SK-N-SH (cell line): Measurements from ENCODE around the gene FLOT1. TPM values are rescaled to one million over a fixed set of nuclear protein-coding genes. Genes with fewer than 3 reads are reported as not detected.

ENCODE experiments used
- CTCF ChIA-PET: fragments of 300-600, 350-600 bp; formaldehyde crosslinking; extraction: SDS; loops from one replicate; lab custom pipeline; 2021; lab: Yijun Ruan, JAX
- POLR2A ChIA-PET: fragments of 350-600 bp; sonication (Branson Sonifier 250); formaldehyde crosslinking; extraction: SDS; loops from one replicate; lab custom pipeline; 2020; ENCODE audit warnings: antibody characterized with exemption, inconsistent platforms; lab: Yijun Ruan, JAX
- DNase-seq: peaks from one replicate; pipeline ENCODE4 v3.0.0; 2012
- H2AFZ ChIP-seq: fragments of 200-600 bp; sonication (generic); 2 replicates; pipeline ENCODE4 v1.8.1; 2016; ENCODE audit warnings: antibody characterized with exemption, mild to moderate bottlenecking, low read depth
- H3F3A ChIP-seq: fragments of 200-600 bp; sonication (generic); replicated peaks from 2 replicates; pipeline ENCODE3; 2016; ENCODE audit warnings: antibody characterized with exemption, mild to moderate bottlenecking; ENCODE audit not compliant: insufficient read depth
- H3K27ac ChIP-seq, 2 experiments: fragments of 200-500 bp in 1 of 2; fragments of 200-600 bp in 1 of 2; sonication (Bioruptor generic) in 1 of 2; sonication (generic), shearing (Covaris generic) in 1 of 2; 2 replicates each; pipeline versions ENCODE4 v1.5.1 to v1.6.1; 2014 to 2016; ENCODE audit warnings: low read depth in 2 of 2, inconsistent platforms in 1 of 2, low read length in 1 of 2, mild to moderate bottlenecking in 1 of 2, mixed read lengths in 1 of 2
- H3K27me3 ChIP-seq: fragments of 200-600 bp; sonication (generic), shearing (Covaris generic); 2 replicates; pipeline ENCODE4 v1.6.1; 2016; ENCODE audit warnings: mixed run types; ENCODE audit not compliant: insufficient read depth
- H3K36me3 ChIP-seq, 2 experiments: fragments of 200-500 bp in 1 of 2; fragments of 200-600 bp in 1 of 2; sonication (Bioruptor generic) in 1 of 2; sonication (generic) in 1 of 2; replicated peaks in 1 of 2; 2 replicates each; pipeline versions ENCODE3 to v1.5.1; 2014 to 2016; ENCODE audit warnings: low read length in 1 of 2, mild to moderate bottlenecking in 1 of 2; ENCODE audit not compliant: insufficient read depth in 2 of 2, control insufficient read depth in 1 of 2
- H3K4me1 ChIP-seq, 2 experiments: fragments of 200-500 bp in 1 of 2; fragments of 200-600 bp in 1 of 2; sonication (Bioruptor generic) in 1 of 2; sonication (generic), shearing (Covaris generic) in 1 of 2; 2 replicates each; pipeline versions ENCODE4 v1.5.1 to v1.6.1; 2014 to 2016; ENCODE audit warnings: low read depth in 1 of 2, low read length in 1 of 2, mixed run types in 1 of 2; ENCODE audit not compliant: insufficient read depth in 2 of 2, control insufficient read depth in 1 of 2
- H3K4me2 ChIP-seq: fragments of 200-600 bp; sonication (generic), shearing (Covaris generic); 2 replicates; pipeline ENCODE4 v1.6.1; 2017; ENCODE audit warnings: mixed run types
- H3K4me3 ChIP-seq, 2 experiments: fragments of 200-500 bp in 1 of 2; fragments of 200-600 bp in 1 of 2; sonication (Bioruptor generic) in 1 of 2; sonication (generic), shearing (Covaris generic) in 1 of 2; 2 replicates each; pipeline versions ENCODE4 v1.5.1 to v1.8.1; 2014 to 2016; ENCODE audit warnings: low read depth in 2 of 2, inconsistent platforms in 1 of 2, low read length in 1 of 2, mild to moderate bottlenecking in 1 of 2, mixed read lengths in 1 of 2, moderate library complexity in 1 of 2
- H3K79me2 ChIP-seq: fragments of 200-600 bp; sonication (generic); 2 replicates; pipeline ENCODE4 v1.8.1; 2017; ENCODE audit warnings: mild to moderate bottlenecking; ENCODE audit not compliant: insufficient read depth
- H3K9ac ChIP-seq: fragments of 200-600 bp; sonication (generic); 2 replicates; pipeline ENCODE4 v1.6.1; 2017; ENCODE audit warnings: mixed run types
- H3K9me2 ChIP-seq: fragments of 200-600 bp; sonication (generic); 2 replicates; pipeline ENCODE4 v1.6.1; 2017; ENCODE audit warnings: mixed run types
- H3K9me3 ChIP-seq: fragments of 200-600 bp; sonication (generic); 2 replicates; pipeline ENCODE4 v1.6.1; 2017; ENCODE audit warnings: mixed run types, mild to moderate bottlenecking, moderate library complexity
- H4K20me1 ChIP-seq: fragments of 200-600 bp; sonication (generic); 2 replicates; pipeline ENCODE4 v1.6.1; 2017; ENCODE audit warnings: mild to moderate bottlenecking, mixed run types; ENCODE audit not compliant: insufficient read depth
- ELF1 ChIP-seq: IDR thresholded peaks from 2 replicates; pipeline ENCODE4 v1.4.0; 2012
- FOSL2 ChIP-seq: IDR thresholded peaks from 2 replicates; pipeline ENCODE4 v1.4.0; 2012; ENCODE audit warnings: low read depth, mild to moderate bottlenecking, moderate library complexity, borderline replicate concordance
- FOXJ3 ChIP-seq: sonication (generic); formaldehyde crosslinking; IDR thresholded peaks from 2 replicates; pipeline ENCODE4 v1.5.1; 2020; ENCODE audit warnings: mild to moderate bottlenecking, missing genetic modification reagents
- GATA2 ChIP-seq: sonication (generic); formaldehyde crosslinking; IDR thresholded peaks from 2 replicates; pipeline ENCODE4 v1.5.0; 2020; ENCODE audit warnings: mild to moderate bottlenecking, missing genetic modification reagents
- JUND ChIP-seq: IDR thresholded peaks from 2 replicates; pipeline ENCODE4 v1.4.0; 2012
- MEF2A ChIP-seq: IDR thresholded peaks from 2 replicates; pipeline ENCODE4 v1.4.0; 2012; ENCODE audit warnings: low read depth, borderline replicate concordance
- MXI1 ChIP-seq: IDR thresholded peaks from 2 replicates; pipeline ENCODE4 v1.6.1; 2012; ENCODE audit warnings: mild to moderate bottlenecking, low read depth, low read length, improper control_type of control experiment
- RFX5 ChIP-seq: IDR thresholded peaks from 2 replicates; pipeline ENCODE4 v1.6.1; 2012; ENCODE audit warnings: mild to moderate bottlenecking, improper control_type of control experiment, low read length
- TAF1 ChIP-seq: IDR thresholded peaks from 2 replicates; pipeline ENCODE4 v1.6.1; 2012; ENCODE audit warnings: low read depth, mild to moderate bottlenecking, low read length, moderate library complexity, borderline replicate concordance
- WGBS: methylation state at CpG from one replicate; pipeline ENCODE4 v1.1.6; 2017; ENCODE audit warnings: low lambda C conversion rate; 5-methylcytosine and 5-hydroxymethylcytosine counted together
- polyA plus RNA-seq, 3 experiments: library from polyadenylated mRNA; depleted of rRNA; stranded (reverse); fragments of >200 nt; gene quantifications; 2 replicates each; pipeline ENCODE4 v1.2.3, GENCODE V29; 2012
- TF ChIP-seq, protein P1 (sequence below): IDR thresholded peaks from 2 replicates; pipeline ENCODE4 v1.4.0; 2012; ENCODE audit warnings: low read depth, borderline replicate concordance
- TF ChIP-seq, protein P2 (sequence below): IDR thresholded peaks from 2 replicates; pipeline ENCODE4 v1.4.0; 2012; ENCODE audit warnings: low read depth
- TF ChIP-seq, protein P3 (sequence below): fragments of 150-350 bp; IDR thresholded peaks from 2 replicates; pipeline ENCODE4 v1.6.1; 2016; ENCODE audit warnings: mild to moderate bottlenecking, low read depth, low read length
- TF ChIP-seq, protein P4 (sequence below): IDR thresholded peaks from 2 replicates; pipeline ENCODE4 v1.6.1; 2012; ENCODE audit warnings: mild to moderate bottlenecking, low read depth, low read length, moderate library complexity
- TF ChIP-seq, protein P5 (sequence below): IDR thresholded peaks from 2 replicates; pipeline ENCODE4 v1.4.0; 2012; ENCODE audit warnings: low read depth, borderline replicate concordance
- TF ChIP-seq, protein P6 (sequence below): fragments of 200-600 bp; sonication (generic); IDR thresholded peaks from 2 replicates; pipeline ENCODE4 v1.6.1; 2017; ENCODE audit warnings: antibody characterized with exemption, mild to moderate bottlenecking, moderate library complexity
- TF ChIP-seq, protein P7 (sequence below): IDR thresholded peaks from 2 replicates; pipeline ENCODE4; 2012

The FLOT1 gene
- polyA plus RNA-seq, 1 of the 3 experiments (the other 2 are of a cell fraction): 462 TPM

DNA sequence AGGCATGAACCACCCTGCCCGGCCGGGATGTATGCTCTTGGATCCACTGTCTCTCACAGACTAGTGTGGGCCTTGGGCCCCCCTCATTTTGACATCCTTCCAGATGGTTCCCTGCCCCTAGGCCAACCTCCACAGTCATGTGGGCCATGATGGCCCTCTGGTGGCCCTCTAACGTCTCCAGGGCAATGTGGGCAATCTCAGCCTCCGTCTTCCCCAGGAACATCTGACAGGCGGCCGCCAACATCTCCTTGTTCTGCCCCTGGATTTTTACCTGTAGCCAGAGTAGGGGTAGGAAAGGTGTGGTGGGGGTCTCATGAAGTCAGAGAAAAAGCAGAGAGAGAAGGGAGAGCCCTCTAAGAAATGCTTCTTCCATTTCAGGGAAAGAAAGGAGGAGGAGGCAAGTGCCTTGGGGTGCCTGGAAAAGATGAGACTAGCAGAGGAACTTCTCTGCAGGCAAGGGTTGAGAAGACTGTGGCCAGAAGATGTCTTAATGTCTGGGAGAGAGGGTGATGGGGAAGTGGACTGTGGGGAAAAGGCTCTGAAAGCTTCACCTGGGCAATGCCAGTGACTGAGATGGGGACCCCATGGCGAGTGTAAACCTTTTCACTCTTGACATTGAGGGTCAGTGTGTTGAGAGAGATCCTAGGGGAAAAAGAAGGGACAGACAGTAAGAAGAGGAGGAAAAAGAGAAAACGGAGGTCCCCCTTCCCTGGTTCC, 1.3 kb downstream of the FLOT1 start:
- Histone ChIP-seq H3K27ac (peak overlapping the region; percentile 84 to 95), H3K4me3 (peak overlapping the region; percentile 75 to 76), H3K9ac (peak overlapping the region; percentile 87), H3F3A (peaks cover 14% of the 10 kb centered on the region), H3K9me2 (no peaks in the 10 kb centered on the region), H3K79me2 (peaks cover 74% of the 10 kb centered on the region), H3K4me1 (peaks cover 21 to 26% of the 10 kb centered on the region in 2 experiments), H3K4me2 (peak overlapping the region; percentile 85), H3K27me3 (no peaks in the 10 kb centered on the region), H2AFZ (no peak overlapping the region), H3K9me3 (no peaks in the 10 kb centered on the region), H3K36me3 (peaks cover 29 to 40% of the 10 kb centered on the region in 2 experiments), H4K20me1 (no peaks in the 10 kb centered on the region)
- TF ChIP-seq, protein P1, sequence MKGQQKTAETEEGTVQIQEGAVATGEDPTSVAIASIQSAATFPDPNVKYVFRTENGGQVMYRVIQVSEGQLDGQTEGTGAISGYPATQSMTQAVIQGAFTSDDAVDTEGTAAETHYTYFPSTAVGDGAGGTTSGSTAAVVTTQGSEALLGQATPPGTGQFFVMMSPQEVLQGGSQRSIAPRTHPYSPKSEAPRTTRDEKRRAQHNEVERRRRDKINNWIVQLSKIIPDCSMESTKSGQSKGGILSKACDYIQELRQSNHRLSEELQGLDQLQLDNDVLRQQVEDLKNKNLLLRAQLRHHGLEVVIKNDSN: no peak
- TF ChIP-seq TAF1: no peak
- TF ChIP-seq, protein P2, sequence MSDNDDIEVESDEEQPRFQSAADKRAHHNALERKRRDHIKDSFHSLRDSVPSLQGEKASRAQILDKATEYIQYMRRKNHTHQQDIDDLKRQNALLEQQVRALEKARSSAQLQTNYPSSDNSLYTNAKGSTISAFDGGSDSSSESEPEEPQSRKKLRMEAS: no peak
- TF ChIP-seq, protein P3, sequence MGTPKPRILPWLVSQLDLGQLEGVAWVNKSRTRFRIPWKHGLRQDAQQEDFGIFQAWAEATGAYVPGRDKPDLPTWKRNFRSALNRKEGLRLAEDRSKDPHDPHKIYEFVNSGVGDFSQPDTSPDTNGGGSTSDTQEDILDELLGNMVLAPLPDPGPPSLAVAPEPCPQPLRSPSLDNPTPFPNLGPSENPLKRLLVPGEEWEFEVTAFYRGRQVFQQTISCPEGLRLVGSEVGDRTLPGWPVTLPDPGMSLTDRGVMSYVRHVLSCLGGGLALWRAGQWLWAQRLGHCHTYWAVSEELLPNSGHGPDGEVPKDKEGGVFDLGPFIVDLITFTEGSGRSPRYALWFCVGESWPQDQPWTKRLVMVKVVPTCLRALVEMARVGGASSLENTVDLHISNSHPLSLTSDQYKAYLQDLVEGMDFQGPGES: no peak
- no peak for TF ChIP-seq JUND
- TF ChIP-seq, protein P4, sequence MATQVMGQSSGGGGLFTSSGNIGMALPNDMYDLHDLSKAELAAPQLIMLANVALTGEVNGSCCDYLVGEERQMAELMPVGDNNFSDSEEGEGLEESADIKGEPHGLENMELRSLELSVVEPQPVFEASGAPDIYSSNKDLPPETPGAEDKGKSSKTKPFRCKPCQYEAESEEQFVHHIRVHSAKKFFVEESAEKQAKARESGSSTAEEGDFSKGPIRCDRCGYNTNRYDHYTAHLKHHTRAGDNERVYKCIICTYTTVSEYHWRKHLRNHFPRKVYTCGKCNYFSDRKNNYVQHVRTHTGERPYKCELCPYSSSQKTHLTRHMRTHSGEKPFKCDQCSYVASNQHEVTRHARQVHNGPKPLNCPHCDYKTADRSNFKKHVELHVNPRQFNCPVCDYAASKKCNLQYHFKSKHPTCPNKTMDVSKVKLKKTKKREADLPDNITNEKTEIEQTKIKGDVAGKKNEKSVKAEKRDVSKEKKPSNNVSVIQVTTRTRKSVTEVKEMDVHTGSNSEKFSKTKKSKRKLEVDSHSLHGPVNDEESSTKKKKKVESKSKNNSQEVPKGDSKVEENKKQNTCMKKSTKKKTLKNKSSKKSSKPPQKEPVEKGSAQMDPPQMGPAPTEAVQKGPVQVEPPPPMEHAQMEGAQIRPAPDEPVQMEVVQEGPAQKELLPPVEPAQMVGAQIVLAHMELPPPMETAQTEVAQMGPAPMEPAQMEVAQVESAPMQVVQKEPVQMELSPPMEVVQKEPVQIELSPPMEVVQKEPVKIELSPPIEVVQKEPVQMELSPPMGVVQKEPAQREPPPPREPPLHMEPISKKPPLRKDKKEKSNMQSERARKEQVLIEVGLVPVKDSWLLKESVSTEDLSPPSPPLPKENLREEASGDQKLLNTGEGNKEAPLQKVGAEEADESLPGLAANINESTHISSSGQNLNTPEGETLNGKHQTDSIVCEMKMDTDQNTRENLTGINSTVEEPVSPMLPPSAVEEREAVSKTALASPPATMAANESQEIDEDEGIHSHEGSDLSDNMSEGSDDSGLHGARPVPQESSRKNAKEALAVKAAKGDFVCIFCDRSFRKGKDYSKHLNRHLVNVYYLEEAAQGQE: no peak
- TF ChIP-seq, protein P5, sequence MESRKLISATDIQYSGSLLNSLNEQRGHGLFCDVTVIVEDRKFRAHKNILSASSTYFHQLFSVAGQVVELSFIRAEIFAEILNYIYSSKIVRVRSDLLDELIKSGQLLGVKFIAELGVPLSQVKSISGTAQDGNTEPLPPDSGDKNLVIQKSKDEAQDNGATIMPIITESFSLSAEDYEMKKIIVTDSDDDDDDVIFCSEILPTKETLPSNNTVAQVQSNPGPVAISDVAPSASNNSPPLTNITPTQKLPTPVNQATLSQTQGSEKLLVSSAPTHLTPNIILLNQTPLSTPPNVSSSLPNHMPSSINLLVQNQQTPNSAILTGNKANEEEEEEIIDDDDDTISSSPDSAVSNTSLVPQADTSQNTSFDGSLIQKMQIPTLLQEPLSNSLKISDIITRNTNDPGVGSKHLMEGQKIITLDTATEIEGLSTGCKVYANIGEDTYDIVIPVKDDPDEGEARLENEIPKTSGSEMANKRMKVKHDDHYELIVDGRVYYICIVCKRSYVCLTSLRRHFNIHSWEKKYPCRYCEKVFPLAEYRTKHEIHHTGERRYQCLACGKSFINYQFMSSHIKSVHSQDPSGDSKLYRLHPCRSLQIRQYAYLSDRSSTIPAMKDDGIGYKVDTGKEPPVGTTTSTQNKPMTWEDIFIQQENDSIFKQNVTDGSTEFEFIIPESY: no peak
- no peak for TF ChIP-seq FOXJ3 (CRISPR knock-in tag)
- TF ChIP-seq MXI1: no peak
- TF ChIP-seq ELF1: no peak
- TF ChIP-seq, protein P6, sequence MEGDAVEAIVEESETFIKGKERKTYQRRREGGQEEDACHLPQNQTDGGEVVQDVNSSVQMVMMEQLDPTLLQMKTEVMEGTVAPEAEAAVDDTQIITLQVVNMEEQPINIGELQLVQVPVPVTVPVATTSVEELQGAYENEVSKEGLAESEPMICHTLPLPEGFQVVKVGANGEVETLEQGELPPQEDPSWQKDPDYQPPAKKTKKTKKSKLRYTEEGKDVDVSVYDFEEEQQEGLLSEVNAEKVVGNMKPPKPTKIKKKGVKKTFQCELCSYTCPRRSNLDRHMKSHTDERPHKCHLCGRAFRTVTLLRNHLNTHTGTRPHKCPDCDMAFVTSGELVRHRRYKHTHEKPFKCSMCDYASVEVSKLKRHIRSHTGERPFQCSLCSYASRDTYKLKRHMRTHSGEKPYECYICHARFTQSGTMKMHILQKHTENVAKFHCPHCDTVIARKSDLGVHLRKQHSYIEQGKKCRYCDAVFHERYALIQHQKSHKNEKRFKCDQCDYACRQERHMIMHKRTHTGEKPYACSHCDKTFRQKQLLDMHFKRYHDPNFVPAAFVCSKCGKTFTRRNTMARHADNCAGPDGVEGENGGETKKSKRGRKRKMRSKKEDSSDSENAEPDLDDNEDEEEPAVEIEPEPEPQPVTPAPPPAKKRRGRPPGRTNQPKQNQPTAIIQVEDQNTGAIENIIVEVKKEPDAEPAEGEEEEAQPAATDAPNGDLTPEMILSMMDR: no peak
- TF ChIP-seq, protein P7, sequence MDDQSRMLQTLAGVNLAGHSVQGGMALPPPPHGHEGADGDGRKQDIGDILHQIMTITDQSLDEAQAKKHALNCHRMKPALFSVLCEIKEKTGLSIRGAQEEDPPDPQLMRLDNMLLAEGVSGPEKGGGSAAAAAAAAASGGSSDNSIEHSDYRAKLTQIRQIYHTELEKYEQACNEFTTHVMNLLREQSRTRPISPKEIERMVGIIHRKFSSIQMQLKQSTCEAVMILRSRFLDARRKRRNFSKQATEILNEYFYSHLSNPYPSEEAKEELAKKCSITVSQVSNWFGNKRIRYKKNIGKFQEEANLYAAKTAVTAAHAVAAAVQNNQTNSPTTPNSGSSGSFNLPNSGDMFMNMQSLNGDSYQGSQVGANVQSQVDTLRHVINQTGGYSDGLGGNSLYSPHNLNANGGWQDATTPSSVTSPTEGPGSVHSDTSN: no peak
- TF ChIP-seq GATA2: no peak
- TF ChIP-seq FOSL2: no peak
- no peak for TF ChIP-seq MEF2A
- TF ChIP-seq RFX5: no peak
- WGBS: 70% methylated on average over 8 of the region's 8 CpGs
- CTCF ChIA-PET: interaction anchor here (0.9 to 42.4 kb wide), 5 partner anchors 10 to 339 kb away, joined by 3 to 838 read pairs (median 26); partner anchors contain the start of genes DHX16, NRM and PPP1R18
- no peak for DNase-seq
- POLR2A ChIA-PET: no interaction called here
